Breast epithelium (tissue), 3 donors: Measurements from ENCODE around the gene GARIN6.

Experiments used
- POLR2A ChIP-seq: fragments of 450-650 bp; IDR thresholded peaks from one replicate; pipeline ENCODE4 v1.6.1; 2016; ENCODE audit warnings: antibody characterized with exemption, mild to moderate bottlenecking, moderate library complexity
- TF ChIP-seq, protein P1 (sequence below), 3 donors: fragments of 450-650 bp; IDR thresholded peaks; one replicate each; pipeline ENCODE4 v1.5.1; 2016 to 2017; ENCODE audit warnings: antibody characterized with exemption in 3 of 3, mild to moderate bottlenecking in 3 of 3, moderate library complexity in 3 of 3

DNA sequence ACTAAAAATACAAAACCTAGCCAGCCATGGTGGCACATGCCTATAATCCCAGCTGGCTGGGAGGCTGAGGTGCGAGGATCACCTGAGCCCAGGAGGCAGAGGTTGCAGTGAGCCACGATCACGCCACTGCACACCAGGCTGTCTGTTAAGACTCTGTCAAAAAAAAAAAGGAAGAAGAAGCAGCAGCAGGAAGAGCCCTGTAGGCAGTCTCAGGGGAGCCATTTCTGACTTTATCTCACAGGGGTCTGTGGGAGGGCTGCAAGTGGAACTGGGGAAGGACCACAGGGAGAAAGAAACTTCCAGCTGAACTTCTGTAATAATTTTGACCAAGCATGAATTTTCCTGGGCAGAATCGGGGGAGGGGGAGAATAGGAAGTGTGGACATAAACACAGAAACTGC lies 32.7 kb downstream of the GARIN6 start:
- TF ChIP-seq, protein P1, sequence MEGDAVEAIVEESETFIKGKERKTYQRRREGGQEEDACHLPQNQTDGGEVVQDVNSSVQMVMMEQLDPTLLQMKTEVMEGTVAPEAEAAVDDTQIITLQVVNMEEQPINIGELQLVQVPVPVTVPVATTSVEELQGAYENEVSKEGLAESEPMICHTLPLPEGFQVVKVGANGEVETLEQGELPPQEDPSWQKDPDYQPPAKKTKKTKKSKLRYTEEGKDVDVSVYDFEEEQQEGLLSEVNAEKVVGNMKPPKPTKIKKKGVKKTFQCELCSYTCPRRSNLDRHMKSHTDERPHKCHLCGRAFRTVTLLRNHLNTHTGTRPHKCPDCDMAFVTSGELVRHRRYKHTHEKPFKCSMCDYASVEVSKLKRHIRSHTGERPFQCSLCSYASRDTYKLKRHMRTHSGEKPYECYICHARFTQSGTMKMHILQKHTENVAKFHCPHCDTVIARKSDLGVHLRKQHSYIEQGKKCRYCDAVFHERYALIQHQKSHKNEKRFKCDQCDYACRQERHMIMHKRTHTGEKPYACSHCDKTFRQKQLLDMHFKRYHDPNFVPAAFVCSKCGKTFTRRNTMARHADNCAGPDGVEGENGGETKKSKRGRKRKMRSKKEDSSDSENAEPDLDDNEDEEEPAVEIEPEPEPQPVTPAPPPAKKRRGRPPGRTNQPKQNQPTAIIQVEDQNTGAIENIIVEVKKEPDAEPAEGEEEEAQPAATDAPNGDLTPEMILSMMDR (IDR thresholded peaks at IDR 0.05): no peak
- no peak for TF ChIP-seq POLR2A
